GM20000 (cell line): ENCODE data around the gene RPS15.
A peak's percentile ranks its signal among the peaks of the same experiment; 100 is the strongest.

Experiments used
- DNase-seq: peaks from one replicate; pipeline ENCODE4 v3.0.0; 2012; ENCODE audit warnings: low spot score
- CTCF ChIP-seq: IDR thresholded peaks from 2 replicates; pipeline ENCODE4 v1.5.1; 2012; ENCODE audit warnings: mild to moderate bottlenecking, control low read depth; ENCODE audit errors: extremely low read depth, missing control alignments

RPS15 gene

GRCh38 chr19:1460033-1460995 is 22.1 kb downstream of the RPS15 start:
- no peak for TF ChIP-seq CTCF
- no peak for DNase-seq

GRCh38 chr19:1461862-1462261 is 23.7 kb downstream of the RPS15 start:
- TF ChIP-seq CTCF = no peak
- DNase-seq = no peak

GRCh38 chr19:1465191-1466016 is 27.2 kb downstream of the RPS15 start:
- DNase-seq = peak; percentile 84
- peak; percentile 8 for TF ChIP-seq CTCF

GRCh38 chr19:1466018-1466460 is 27.8 kb downstream of the RPS15 start:
- DNase-seq = no peak
- no peak for TF ChIP-seq CTCF

- DNase-seq = no peak
- TF ChIP-seq CTCF = no peak
Measured at GRCh38 chr19:1466461-1467214, 28.4 kb downstream of the RPS15 start.

GRCh38 chr19:1467215-1467489 is 29.0 kb downstream of the RPS15 start:
- no peak for DNase-seq
- no peak for TF ChIP-seq CTCF
